CD4-positive, alpha-beta T cell treated with Interleukin-4 for 1 hour (primary cell): ENCODE measurements around the gene LIN54.
A peak's percentile ranks its signal among the peaks of the same experiment; 100 is the strongest.

ENCODE experiments used
- DNase-seq, 2 donors: peaks; one replicate each; pipeline ENCODE4 v3.0.0-alpha.2; 2020 to 2022

LIN54 gene

GRCh38 chr4:82890901-82891706 is 119.5 kb downstream of the LIN54 start, which contains the start of gene SEC31A:
Gene SEC31A, minus strand, starts transcription at chr4:82891153. Its CDS starts 9,217 bp downstream, at chr4:82881936.
- DNase-seq: peak; percentile 96 to 97

GRCh38 chr4:82890528-82890900 is 120.1 kb downstream of the LIN54 start:
- DNase-seq: no peak

GRCh38 chr4:82889287-82889686 is 121.3 kb downstream of the LIN54 start:
- DNase-seq: no peak

- no peak for DNase-seq
Observed at GRCh38 chr4:82886147-82886942, 124.3 kb downstream of the LIN54 start.

GRCh38 chr4:82885410-82885809 is 125.2 kb downstream of the LIN54 start:
- no peak for DNase-seq
